HG02870 (cell line): Measurements from ENCODE around the gene SCUBE3.

Source experiments
- ATAC-seq: cut with Tn5 transposase; IDR thresholded peaks from one replicate; pipeline ENCODE4 v1.9.1; 2021; ENCODE audit warnings: mild to moderate bottlenecking, moderate library complexity; ENCODE audit not compliant: unreplicated experiment

The SCUBE3 gene

DNA sequence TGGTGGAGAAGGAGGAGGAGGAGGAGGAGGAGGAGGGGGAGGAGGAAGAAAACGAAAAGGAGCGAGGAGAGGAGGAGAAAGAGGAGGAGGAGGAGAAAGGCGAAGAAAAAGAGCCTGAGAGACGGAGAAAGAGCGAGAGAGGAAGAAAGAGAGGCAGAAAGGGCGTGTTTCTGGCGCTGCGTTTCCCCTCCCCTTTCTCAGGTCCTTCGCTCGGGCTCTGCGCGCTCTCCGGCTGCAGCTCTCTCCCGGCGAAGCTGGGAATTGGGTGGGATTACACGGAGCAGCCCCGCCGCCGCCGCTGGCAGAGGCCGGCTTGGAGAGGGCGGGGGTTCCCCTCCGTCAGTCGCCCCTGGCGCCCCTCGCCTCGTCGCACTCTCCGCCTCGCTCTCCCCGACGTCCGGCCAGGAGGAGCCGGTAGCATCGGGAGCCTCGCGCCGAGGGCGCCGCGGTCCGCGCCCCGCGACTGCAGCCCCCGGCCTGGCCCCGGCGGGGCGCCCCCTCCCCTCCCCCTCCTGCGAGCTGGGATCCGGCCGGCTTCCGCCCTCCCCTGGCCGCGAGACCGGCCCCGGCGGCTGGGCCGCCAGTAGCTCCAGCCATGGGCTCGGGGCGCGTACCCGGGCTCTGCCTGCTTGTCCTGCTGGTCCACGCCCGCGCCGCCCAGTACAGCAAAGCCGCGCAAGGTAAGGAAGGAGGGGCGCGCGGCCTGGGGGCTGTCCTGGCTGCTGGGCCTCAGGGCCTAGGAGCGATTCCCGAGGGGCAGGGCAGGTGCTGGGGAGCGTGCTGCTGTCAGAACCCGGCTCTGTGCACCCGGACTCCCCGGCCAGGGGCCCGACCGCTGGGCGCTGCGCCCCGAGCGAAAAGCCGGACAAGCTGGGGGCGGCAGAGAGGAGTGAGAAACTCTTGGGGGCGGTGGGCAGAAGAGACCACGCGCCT lies at the start of gene SCUBE3:
TSS of gene SCUBE3 (plus strand) at position 133 of the 933 bp plus-strand sequence. CDS start at position 596, 463 bp downstream.
- ATAC-seq: no peak

DNA sequence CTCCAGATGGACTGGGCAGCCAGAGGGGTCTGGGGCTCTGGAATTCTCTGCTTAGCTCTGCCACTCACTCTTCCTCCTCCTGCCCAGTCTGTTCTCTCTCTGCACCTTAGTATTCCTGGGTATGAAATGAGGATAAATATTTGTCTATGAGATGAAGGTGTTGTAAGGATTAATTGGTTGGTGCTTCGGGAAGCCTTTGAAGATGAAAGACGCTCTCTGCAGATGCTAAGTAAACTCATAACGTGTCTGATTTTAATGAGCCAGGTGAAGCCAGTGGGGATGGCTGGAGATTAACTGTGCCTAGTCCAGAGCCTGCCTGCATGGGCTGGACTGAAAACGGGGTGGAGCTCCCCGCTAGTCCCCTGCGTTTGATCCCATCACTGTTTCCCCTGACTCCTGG lies 49.5 kb upstream of the SCUBE3 start:
- no peak for ATAC-seq

DNA sequence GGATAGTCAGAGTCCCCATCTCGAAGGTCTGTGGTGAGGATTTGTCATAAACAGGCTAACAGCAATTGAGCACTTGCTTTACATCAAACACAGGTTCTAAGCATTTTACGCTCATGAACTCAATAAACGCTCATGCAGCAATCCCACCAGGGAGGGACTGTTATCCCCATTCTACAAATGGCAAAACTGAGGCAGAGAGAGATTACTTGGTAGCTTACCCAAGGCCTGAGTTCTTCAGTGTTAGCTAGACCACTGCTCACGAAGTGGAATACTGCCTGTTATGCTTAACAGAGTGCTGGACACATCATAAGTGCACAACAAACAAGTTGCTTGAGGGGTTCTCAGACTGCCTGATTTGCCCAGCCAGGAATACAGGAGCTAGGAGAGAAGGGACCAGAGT lies 48.9 kb upstream of the SCUBE3 start:
- ATAC-seq: no peak

DNA sequence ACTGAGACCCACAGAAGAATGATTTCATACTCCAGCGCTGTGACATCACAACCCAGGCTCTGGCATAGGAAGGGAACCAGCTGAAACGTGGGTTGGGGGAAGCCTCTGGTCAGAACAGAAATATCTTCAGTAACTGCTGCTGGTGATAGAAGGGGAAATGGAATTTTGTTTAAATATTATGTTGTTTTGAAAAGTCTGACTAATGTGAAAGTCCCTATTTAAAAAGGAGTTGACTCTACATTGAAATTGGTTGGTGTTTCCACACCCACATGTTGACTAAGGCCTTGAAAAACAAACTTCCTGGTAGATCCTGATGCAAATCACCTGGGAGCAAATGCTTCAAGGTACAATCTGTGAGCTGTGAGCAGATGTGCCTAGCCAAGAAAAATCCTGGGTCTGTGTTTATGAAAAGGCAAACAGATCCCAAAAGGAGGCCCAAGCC lies 48.1 kb upstream of the SCUBE3 start:
- no peak for ATAC-seq

DNA sequence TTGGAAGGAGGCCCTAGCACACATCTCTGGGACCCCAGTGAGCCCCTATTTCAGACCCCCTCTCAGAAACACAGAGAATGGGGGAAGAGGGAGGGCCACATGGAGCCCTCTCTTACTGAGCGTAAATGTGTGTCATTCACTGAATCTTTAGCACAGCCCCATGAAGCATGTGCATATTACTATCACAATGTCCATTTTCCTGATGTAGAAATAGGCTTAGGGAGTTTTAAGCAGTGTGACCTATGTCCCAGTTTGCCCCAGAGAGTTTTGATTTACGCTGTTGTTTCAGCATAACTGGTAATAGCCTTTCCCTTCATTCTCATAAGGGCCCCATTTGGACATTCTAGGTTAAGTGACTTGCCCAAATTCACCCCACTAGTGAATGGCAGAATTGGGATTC lies 47.6 kb upstream of the SCUBE3 start:
- ATAC-seq: no peak

DNA sequence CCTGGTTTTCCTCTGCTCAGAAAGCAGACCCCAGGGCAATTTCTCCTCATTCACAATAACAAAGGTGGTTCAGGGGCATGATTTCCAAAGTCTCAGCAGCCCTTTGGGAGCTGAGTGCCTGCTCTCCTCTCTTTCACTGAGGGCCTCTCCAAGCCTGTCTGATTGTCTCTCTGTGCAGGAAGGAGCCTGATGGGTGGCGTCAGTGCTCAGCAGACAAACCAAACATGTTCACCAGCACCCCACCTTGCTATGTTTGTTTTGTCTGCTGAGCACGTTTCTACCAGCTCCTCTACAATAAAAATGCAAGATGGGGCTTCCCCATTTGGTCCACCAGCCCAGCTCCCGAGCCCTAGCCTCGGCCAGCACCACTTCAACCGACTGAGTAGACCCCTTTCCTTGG lies 47.2 kb upstream of the SCUBE3 start:
- ATAC-seq: no peak

DNA sequence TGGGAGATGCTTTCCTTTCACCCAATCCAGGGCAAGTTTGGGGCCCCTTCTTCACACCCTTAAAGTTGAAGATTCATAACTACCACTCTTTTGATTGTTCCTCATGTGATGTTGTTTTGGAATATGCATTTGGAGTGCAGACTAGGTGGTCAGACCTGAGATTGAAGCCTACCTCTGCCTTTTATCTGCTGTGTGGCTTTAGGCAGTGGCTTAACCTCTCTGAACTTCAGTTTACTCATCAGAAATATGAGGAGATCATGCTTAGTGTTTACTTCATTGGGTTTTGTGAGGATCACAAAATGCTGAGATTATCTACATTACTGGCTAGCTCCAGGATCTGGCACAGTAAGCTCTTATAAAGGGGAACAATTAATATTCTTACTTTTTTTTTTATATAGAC lies 46.3 kb upstream of the SCUBE3 start:
- ATAC-seq: no peak

DNA sequence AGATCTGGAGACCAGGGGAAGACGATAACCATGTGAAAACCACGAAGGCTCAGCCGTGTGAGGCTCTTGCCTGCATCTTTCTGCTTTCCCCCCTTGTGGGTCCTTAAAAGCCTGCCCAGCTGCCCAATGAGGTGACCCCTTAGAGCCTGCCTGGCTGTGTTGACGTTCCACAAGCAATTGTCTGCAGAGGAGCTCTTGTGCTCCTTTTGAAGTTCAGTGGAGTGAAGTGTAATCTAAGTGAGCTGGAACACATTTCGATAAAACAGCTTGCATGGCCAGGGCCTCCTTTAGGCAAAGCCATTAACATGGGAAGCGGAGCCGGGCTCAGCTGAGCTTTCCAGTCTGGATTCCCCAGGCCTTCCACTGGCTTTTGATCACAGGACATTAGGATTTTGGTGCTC lies 45.3 kb upstream of the SCUBE3 start:
- ATAC-seq: no peak

DNA sequence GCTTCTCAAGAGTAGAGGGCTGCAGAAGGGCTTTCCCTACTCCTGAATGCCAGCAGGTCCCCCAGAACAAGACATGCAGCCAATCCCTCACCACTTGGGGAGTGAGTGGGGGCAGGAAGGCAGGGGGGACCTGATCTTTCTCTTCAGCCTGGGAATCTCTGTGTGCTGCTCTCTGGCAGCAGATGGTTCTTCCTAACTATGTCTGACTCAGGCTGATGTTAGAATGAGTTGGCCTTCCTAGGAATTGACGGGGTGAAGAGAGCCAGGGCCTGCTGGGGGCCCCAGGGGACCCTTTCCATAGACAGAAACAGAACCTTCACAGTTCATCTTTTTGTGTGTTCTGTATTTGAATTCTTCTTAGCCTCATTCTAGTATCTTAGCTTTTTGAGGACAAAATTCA lies 43.6 kb upstream of the SCUBE3 start:
- ATAC-seq: no peak

DNA sequence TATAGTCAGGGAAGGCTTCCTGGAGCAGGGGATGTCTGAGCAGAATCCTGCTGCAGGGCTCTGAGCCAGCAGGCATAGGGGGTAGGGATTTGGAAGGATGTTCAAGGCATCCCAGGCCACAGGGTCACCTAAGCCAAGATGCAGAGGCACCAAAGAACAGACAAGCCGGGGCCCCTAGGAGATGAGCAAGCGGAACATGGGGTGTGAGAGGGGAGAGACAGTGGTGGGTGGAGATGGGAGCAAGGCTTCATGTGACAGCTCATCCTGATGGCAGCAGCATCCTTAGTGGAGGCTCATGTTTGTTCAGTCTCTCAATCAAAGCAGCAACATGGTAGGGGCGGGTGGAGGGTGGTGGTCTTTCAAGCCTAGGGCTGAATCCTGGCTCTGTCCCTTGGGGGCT lies 42.9 kb upstream of the SCUBE3 start:
- no peak for ATAC-seq

DNA sequence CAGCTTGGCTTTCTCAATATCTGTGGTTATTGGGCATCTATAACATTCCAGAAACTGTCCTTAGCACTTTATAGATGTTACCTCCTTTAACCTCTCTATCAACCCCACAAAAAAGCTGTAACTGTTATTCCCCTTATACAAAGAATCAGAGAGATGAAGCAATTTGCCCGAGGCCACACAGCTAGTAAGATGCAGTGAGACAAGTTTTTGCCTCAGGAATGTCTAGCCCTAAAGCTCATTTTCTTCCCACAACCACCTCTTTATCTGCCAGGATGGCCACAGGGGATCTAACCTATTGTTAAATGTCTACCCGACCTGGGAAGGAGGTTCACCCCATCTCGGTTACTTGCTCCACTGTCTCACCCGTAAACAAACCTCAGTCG lies 40.7 kb upstream of the SCUBE3 start:
- no peak for ATAC-seq

DNA sequence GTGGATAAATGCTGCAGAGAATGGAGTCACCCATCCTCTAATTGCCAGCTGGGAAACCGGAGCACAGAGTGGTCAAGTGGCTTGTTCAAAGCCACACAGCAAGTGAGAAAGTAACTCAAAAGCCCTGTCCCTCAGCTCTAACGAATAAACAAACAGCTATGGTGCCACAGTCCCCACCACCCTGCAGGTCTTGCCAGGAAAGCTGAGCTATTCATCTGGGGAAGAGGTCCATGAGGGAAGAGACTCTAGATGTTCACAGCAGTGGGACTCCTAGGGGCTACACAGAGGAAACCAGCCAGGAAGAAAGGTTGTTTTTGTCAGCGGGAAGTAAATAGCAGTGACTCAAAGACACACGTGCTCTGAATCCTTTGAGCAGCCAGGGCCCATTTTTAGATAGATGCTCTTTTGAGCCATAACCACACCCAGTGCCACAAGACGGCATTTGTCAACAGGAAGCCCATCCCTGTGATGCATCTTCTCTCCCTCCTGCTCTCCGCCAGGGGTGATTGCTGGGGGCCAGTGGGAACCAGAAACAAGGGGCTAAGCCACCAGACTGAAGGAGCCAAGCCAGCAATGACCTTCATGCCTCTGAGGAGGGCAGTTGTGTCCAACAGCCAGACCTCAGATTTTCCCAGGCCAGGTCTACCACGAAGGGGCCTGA lies 40.2 kb upstream of the SCUBE3 start:
- no peak for ATAC-seq

DNA sequence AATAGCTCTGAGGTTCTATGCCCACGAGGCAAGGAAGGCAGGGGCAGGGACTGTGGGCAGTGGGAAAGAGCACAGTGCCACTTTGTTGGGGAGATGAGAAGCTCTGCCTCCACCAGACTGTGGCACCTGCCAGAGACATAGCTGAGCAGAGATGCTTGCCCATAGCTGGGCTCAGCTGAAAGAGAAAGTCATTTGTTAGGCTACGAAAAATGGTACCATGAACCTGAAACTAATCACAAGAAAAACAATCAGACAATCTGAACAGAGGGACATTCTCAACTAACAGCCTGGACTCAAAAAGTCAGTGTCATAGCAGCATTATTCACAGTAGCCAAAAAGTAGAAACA lies 39.7 kb upstream of the SCUBE3 start:
- no peak for ATAC-seq

DNA sequence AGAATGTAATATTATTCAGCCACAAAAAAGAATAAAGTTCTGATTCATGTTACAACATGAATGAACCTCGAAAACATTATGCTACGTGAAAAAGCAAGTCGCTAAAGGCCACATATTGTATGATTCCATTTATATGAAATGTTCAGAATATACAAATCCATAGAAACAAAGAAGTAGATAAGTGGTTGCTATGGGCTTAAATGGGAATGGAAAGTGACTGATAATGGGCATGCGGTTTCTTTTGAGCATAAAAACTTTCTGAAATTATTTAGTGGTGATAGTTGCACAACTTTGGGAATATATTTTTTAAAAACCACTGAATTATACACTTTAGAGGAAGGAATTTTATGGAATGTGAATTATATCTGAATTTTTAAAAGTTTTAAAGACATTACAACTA lies 39.3 kb upstream of the SCUBE3 start:
- ATAC-seq: no peak

DNA sequence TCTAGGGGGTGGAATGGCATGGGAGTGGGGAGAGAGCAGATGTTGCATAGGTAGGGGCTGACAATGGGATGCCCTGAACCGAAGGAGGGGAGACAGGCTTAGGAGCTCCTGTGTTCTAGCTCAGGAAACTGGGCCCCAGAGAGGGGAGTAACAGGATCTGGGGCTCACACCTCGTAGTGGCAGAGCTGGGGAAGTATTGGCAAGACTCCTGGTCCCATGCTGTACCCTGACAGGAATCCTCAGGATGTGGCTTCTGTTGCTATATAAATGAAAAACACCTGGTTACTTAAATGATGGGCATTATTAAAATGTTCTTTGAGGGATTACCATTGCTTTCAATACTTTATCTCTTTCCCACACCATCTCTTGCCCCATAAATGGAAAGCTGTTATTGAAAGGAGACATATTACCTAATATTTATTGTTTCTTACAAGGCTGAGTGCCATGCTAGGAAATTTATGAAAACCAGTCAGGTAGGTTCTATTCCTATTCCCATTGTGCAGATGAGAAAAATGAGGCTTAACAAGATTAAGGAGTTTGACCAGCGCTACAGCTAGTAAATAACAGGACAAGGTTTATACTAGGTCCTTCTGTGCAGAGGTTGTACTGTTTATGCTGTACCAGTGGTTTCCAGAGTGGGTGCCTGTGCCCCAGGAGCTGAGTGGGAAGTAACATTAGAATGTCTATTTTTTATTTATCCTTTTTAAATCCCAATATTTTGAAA lies 37.3 kb upstream of the SCUBE3 start:
- no peak for ATAC-seq

DNA sequence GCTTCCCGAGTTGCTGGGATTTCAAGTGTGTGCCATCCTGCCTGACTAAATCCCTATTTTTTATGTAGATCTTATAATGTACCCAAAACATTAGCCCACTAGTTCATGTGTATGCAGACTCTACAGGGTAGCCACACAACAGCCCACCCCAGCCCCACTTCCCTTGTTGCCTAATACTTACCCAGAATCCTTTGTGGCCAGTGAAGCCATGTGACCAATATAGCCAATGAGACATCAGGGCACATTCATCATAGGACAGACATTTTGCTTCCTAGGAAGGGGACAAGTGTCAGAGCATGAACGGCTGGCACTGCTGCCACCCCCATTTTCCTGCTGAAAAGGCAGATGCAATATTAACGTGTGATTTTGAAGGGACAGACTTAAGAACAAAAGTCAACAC lies 36.6 kb upstream of the SCUBE3 start:
- no peak for ATAC-seq

DNA sequence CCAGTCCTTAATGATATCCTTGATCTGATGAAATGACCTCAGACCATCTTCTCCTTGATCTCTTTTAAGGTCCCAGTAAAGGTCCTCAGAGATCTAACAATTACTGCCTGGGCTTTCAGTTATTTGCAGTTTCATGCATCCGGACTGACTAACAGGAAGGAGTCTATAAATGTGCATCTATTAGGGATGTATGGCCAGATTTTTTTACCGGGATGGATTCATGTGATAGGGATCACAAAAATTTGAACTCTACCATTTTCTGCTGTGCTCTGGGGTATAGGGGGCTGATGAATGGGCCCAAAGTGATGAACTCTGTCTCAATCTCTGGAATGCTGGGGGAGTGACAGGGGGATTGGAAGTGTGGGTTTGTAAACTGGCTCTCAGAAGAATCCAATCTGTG lies 36.2 kb upstream of the SCUBE3 start:
- no peak for ATAC-seq

DNA sequence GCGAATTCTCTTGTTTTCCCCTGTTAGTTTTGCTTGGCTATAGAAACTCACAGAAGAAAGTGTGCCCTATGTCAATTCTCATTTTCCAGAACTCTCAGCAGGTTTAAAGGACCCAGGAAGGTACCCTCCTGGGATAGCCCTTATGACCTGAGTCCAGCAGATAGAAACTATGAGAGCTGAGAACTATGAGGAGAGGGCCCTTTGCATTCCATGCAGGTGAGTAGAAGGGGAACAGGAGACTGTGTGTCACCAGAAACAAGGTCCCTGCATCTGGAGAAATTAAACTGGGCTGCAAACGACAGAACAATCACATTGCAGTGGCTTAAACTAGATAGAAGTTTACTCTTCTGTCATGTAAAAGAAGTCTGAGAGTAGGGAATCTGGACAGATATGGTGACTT lies 35.7 kb upstream of the SCUBE3 start:
- no peak for ATAC-seq

DNA sequence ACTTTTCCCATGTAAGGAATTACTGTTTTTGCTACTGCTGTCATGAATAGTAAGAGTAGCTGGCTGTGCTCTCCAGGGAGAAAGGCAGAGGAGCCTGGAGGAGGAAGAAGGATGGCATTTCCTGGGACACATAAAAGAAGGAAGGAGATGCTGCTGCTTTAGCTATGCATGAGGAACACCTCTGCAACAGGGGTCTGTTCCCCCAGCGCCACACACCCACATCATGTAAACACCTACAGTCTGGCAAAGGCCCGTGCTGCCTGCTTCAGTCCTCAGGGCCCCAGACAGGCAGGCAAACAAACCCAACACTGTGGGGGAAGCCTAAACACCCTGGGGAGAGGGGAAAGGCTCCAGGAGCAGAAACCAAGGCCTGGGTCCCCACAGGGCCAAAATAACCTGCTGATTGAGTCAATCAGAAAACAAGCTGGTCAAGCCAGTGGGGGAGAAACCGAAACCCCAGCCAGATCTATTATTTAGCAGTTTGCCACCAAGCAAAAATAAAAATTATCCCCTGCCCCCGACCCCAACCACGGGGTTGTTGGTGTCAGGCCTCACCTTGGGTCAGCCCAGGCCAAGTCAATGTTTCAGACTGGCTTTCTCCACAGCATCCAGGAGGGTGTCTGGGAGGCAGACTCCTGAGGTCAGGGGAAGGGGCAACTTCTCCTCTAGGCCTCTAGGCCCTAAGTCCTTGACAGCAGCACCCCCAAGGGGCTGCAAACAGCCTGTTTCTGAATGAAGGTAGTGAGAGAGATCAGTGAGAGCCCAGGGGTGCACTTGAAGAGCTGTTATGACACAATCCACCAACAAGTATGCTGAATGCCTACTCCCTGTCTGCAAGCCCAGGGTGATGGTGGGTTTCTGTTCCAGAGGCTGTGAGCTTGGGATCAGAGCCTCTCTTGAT lies 34.6 kb upstream of the SCUBE3 start:
- no peak for ATAC-seq

DNA sequence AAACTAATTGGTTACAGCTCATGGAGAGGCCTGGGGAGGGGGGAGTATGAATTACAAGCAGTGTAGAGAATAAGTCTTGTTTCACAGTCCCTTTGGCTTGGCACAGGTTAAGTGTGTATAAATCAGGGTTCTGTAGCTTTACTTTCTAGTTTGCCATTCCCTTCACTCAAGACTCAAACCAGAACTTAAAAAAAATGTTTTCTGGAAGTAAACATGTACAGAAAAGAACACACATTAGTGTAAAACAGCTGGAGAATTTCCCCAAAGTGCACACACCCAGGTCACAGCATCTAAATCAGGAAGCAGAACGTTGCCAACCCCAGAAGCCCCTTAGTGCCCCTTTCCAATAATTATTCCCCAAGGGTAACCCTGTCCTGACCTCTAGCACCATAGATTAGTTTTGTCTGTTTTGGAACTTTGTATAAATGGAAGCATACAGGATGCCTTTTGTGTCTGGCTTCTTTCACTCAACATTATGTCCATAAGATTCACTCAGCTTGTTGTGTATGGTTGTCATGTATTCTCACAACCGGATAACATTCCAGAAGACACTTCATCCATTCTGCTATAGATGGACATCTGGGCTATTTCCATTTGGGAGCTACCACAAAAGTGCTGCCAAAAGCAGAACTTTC lies 33.7 kb upstream of the SCUBE3 start:
- no peak for ATAC-seq
